Activated CD8-positive, alpha-beta T cell treated with anti-CD3 and anti-CD28 coated beads for 36 hours (primary cell): ENCODE measurements around the gene GDPD5. TPM values are rescaled to one million over a fixed set of nuclear protein-coding genes. Genes with fewer than 3 reads are reported as not detected.

Experiments
- ATAC-seq: fragments of 200-7000 bp; cut with Tn5 transposase; one replicate; pipeline ENCODE4 v1.10.0; 2021; ENCODE audit warnings: mild to moderate bottlenecking, moderate library complexity
- CTCF ChIA-PET: fragments of 350-600 bp; sonication (Branson Sonifier 250); formaldehyde crosslinking; loops from one replicate; lab custom pipeline; 2021; ENCODE audit warnings: antibody characterized with exemption; lab: Charles Lee
- POLR2A ChIA-PET: fragments of 350-600 bp; sonication (Branson Sonifier 250); formaldehyde crosslinking; loops from one replicate; lab custom pipeline; 2021; ENCODE audit warnings: antibody characterized with exemption; lab: Charles Lee
- DNase-seq: peaks from one replicate; pipeline ENCODE4 v3.0.0-alpha.2; 2020
- H3K27ac Mint-ChIP-seq: one replicate; pipeline ENCODE4 v1.8.0; 2021; ENCODE audit warnings: mild to moderate bottlenecking, mixed read lengths
- H3K27me3 Mint-ChIP-seq: one replicate; pipeline ENCODE4 v1.8.0; 2021; ENCODE audit warnings: mixed read lengths
- H3K36me3 Mint-ChIP-seq: one replicate; pipeline ENCODE4 v1.8.0; 2021; ENCODE audit warnings: low read depth, mixed read lengths
- H3K4me1 Mint-ChIP-seq: one replicate; pipeline ENCODE4 v1.8.0; 2021; ENCODE audit warnings: low read depth, mixed read lengths
- H3K4me3 Mint-ChIP-seq: one replicate; pipeline ENCODE4 v1.8.0; 2021; ENCODE audit warnings: mild to moderate bottlenecking, moderate library complexity, mixed read lengths
- H3K9me3 Mint-ChIP-seq: one replicate; pipeline ENCODE4 v1.8.0; 2021; ENCODE audit warnings: mixed read lengths
- CTCF ChIP-seq: fragments of 200-600 bp; IDR thresholded peaks from one replicate; pipeline ENCODE4 v1.8.0; 2022; ENCODE audit warnings: antibody characterized with exemption, mild to moderate bottlenecking
- intact Hi-C: fragments of 100-400 bp; cut with micrococcal nuclease; formaldehyde crosslinking; loops from one replicate; pipeline ENCODE4 v1.10.0; 2022
- total RNA-seq, 2 experiments: library from RNA; stranded (reverse); gene quantifications; one replicate each; pipeline ENCODE4 v1.2.3, GENCODE V29; 2021

Gene GDPD5
- total RNA-seq, 2 experiments from 2014 or later, result 7.8 to 11.0 TPM

- intact Hi-C loops, result no loop called here
- peaks cover 9% of the 10 kb centered on the region for H3K4me1 Mint-ChIP-seq
- H3K27me3 Mint-ChIP-seq, result no peaks in the 10 kb centered on the region
- H3K36me3 Mint-ChIP-seq, result no peaks in the 10 kb centered on the region
- H3K27ac Mint-ChIP-seq, result no peak overlapping the region
- ATAC-seq (no peak), DNase-seq (no peak)
- TF ChIP-seq CTCF, result no peak
- CTCF ChIA-PET, result interaction anchor here (1.0 kb wide), 1 partner anchor 68 kb away, joined by 4 read pairs; no protein-coding TSS in a partner anchor
- H3K9me3 Mint-ChIP-seq, result no peaks in the 10 kb centered on the region
- POLR2A ChIA-PET, result no interaction called here
- H3K4me3 Mint-ChIP-seq, result no peak overlapping the region
Measured at GRCh38 chr11:75518204-75518549, 7.6 kb downstream of the GDPD5 start.

- no peak overlapping the region for H3K27ac Mint-ChIP-seq
Measured at GRCh38 chr11:75516886-75517285, 8.9 kb downstream of the GDPD5 start.

GRCh38 chr11:75516140-75516539 lies 9.6 kb downstream of the GDPD5 start:
- intact Hi-C loops, result no loop called here
- no peak overlapping the region for H3K27ac Mint-ChIP-seq

More at GRCh38 chr11:75516886-75517285, 8.9 kb downstream of the GDPD5 start:
- ATAC-seq (no peak), DNase-seq (no peak)
- CTCF ChIA-PET, result interaction anchor here (1.1 kb wide), 1 partner anchor 41 kb away, joined by 3 read pairs; no protein-coding TSS in a partner anchor
- no peaks in the 10 kb centered on the region for H3K27me3 Mint-ChIP-seq
- H3K4me3 Mint-ChIP-seq, result no peak overlapping the region
- H3K4me1 Mint-ChIP-seq, result peaks cover 9% of the 10 kb centered on the region
- intact Hi-C loops, result no loop called here
- no peaks in the 10 kb centered on the region for H3K36me3 Mint-ChIP-seq
- POLR2A ChIA-PET, result no interaction called here
- no peaks in the 10 kb centered on the region for H3K9me3 Mint-ChIP-seq
- no peak for TF ChIP-seq CTCF

GRCh38 chr11:75514596-75514995 lies 11.1 kb downstream of the GDPD5 start:
- POLR2A ChIA-PET, result interaction anchor here (0.6 kb wide), 1 partner anchor 9 kb away, joined by 3 read pairs; no protein-coding TSS in a partner anchor
- ATAC-seq (no peak), DNase-seq (no peak)
- H3K4me3 Mint-ChIP-seq, result no peak overlapping the region
- intact Hi-C loops, result no loop called here
- no peak overlapping the region for H3K27ac Mint-ChIP-seq
- CTCF ChIA-PET, result no interaction called here
- H3K27me3 Mint-ChIP-seq, result no peaks in the 10 kb centered on the region
- no peaks in the 10 kb centered on the region for H3K9me3 Mint-ChIP-seq
- no peaks in the 10 kb centered on the region for H3K36me3 Mint-ChIP-seq
- H3K4me1 Mint-ChIP-seq, result peaks cover 9% of the 10 kb centered on the region
- no peak for TF ChIP-seq CTCF

More at GRCh38 chr11:75516140-75516539, 9.6 kb downstream of the GDPD5 start:
- TF ChIP-seq CTCF, result no peak
- Mint-ChIP-seq H3K27me3 (no peaks in the 10 kb centered on the region), H3K9me3 (no peaks in the 10 kb centered on the region), H3K4me1 (peaks cover 9% of the 10 kb centered on the region), H3K36me3 (no peaks in the 10 kb centered on the region), H3K4me3 (no peak overlapping the region)
- DNase-seq, result no peak
- ATAC-seq, result no peak
- POLR2A ChIA-PET, result no interaction called here
- CTCF ChIA-PET, result interaction anchor here (1.1 kb wide), 1 partner anchor 41 kb away, joined by 3 read pairs; no protein-coding TSS in a partner anchor

- intact Hi-C loops, result no loop called here
- ChIA-PET POLR2A (no interaction called here), CTCF (no interaction called here)
- H3K9me3 Mint-ChIP-seq, result no peaks in the 10 kb centered on the region
- H3K36me3 Mint-ChIP-seq, result no peaks in the 10 kb centered on the region
- H3K27me3 Mint-ChIP-seq, result no peaks in the 10 kb centered on the region
- no peak overlapping the region for H3K4me3 Mint-ChIP-seq
- ATAC-seq (no peak), DNase-seq (no peak)
- TF ChIP-seq CTCF, result no peak
- H3K4me1 Mint-ChIP-seq, result peaks cover 11% of the 10 kb centered on the region
- no peak overlapping the region for H3K27ac Mint-ChIP-seq
Measured at GRCh38 chr11:75513250-75513649, 12.5 kb downstream of the GDPD5 start.
